Stimulated activated CD4-positive, alpha-beta T cell treated with anti-CD3 and anti-CD28 coated beads, Interleukin-1b, Interleukin-23, amount 100 ng/mL, for 48 hours (primary cell): ENCODE measurements around the gene SPRR1B.
"Not testable (repeated sequence)": the region's sequence is repeated elsewhere in the genome, so short reads cannot be mapped to it uniquely, and the experiment has no call there.

Experiments used
- DNase-seq: peaks from one replicate; pipeline ENCODE4 v3.0.0-alpha.2; 2020

SPRR1B gene

DNA sequence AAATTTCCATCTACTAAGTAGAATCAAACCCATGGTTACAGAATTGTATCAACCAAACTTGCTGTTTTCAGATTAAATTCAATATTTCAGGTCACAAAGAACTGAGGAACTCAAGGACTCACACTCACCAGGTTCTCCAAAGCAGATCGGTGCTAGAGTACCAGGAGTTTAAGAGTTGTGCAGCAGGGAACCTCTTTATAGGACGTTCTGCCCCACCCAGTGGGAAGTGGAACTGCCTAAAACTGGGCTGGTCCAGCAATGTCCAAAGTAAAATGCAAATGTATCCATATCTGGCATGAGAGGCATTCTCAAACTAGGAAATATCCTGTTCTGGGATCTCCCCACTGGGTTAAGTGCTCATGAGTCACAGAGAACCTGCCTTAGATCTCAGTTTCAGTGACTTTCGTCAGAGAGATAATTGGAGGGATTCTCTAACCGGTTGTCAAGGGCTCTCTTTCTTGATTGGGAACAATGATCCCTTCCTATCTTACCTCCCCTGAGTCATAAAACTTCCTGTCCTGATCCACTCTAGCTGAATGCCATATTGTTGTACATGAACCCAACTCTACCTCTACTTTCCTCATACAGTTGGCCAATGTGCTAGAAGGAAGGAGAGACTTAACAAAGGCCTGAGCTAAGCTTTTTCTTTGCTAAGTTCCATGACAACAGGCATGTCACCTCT lies 10.1 kb downstream of the SPRR1B start, which contains the start of gene SPRR2D:
Gene SPRR2D, minus strand, starts transcription at position 171 of the 682 bp plus-strand sequence. CDS start 774 bp downstream, outside the sequence.
- no peak for DNase-seq

DNA sequence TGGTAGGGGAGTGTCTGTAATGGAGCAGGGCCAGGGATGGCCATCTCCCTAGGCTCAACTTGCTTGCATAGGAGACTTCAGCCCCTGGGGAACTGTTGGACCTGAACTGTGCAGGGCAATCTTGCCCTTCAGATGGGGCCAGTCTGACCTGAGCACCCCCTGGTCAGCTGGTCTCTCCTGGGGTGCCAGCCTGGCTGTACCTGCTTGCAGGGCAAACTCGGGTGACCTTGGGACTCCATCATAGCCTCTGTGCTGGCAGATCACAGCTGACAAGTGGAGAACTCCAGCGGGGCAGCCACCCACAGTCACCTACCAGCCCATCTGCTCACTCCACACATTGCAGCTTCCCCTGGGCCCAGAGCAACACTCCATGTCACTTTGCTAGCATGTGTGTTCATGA lies 18.2 kb downstream of the SPRR1B start:
- no peak for DNase-seq

DNA sequence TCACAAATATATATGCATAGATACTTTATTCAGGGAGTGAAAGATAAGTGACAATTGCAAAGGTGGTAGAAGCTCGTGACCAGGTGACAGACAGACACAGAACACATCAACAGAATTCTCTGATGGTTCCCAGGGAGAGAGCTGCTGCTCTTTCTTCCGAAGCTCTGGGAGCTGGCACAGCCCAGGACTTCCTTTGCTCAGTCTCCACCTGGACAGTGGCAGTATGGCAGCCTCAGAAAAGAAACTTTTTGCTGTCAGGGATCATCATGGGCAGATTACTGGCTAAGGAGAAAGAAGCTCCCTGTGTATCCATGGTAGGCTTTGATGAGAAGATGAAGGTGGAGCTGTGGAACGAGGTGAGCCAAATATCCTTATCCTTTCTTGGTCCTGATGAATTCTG lies 25.1 kb downstream of the SPRR1B start:
- not testable (repeated sequence) for DNase-seq

DNA sequence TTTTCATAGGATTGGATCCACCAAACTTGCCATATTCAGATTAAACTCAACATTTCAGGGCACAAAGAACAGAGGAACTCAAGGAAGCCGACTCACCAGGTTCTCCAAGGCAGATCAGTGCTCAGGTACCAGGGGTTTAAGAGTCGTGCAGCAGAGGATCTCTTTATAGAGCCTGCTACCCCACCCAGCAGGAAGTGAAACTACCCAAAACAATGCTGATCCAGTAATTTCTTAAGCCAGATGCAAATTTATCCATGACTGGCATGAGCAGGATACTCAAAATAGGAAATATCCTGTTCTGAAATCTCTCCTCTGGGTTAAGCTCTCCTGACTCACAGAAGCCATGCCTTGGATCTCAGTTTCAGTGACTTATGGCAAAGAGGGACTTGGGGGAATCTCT lies 26.4 kb downstream of the SPRR1B start, which contains the start of gene SPRR2A:
Gene SPRR2A, minus strand, starts transcription at position 138 of the 400 bp plus-strand sequence. CDS start 777 bp downstream, outside the sequence.
- DNase-seq, result no peak

DNA sequence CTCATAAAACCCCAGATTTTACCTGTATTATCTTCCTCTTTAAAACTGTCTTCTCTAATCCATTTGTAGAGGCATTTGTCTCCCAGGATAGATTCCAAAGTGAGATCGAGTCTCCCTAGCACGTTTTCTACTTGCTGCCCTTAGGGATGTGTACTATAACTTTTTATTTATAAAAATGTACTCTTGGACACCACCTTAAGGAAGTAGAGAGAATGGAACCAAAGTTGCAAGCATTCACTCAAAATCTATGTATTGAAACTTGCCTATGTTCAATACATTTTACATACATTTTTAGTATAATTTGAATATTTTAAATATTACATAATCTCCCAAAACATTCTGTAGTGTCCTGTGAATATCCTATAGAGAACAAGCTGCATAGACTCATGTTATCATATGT lies 27.2 kb downstream of the SPRR1B start:
- no peak for DNase-seq

DNA sequence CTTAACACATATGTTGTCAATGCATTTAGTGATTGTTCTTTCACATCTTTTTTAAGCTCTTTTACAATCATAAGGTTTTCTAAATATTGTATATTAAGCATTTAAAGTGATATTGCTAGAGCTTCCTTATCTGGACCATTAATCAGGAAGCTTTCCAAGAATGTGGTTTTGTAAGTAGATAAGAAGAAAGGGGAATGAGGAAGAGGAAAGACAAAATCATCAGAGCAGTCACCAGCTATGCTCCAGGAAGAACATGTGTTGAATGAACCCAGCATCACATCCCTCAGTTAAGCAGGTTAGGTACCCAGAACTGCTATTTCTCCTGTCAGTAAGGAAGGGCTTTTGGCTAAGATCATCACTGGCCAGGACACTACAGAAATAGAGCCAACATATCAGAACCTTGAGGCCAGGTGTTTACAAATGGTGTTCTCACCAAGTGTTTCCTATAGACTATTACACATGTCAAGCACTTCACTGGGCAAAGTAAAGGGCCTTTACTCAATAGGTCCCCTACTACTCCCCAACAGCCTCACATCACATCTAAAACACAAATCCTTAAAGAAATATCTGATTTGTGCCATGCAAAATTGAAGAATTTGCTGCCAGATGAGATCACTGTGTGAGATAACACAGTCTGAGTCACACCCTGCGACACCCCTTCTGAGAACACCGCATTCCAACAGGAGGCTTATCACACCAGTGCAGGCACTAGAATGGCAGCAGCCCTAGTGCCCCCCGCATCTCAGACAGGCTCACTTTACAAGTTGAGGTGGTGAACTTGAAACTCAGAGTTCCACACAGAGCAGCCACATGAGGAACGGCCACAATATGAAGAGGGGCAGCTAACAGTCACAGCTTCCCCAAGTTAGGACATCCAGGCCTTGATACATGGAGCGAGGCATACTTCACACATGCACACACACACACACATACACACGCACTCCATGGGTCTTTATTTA lies 28.1 kb downstream of the SPRR1B start:
- DNase-seq, result no peak

DNA sequence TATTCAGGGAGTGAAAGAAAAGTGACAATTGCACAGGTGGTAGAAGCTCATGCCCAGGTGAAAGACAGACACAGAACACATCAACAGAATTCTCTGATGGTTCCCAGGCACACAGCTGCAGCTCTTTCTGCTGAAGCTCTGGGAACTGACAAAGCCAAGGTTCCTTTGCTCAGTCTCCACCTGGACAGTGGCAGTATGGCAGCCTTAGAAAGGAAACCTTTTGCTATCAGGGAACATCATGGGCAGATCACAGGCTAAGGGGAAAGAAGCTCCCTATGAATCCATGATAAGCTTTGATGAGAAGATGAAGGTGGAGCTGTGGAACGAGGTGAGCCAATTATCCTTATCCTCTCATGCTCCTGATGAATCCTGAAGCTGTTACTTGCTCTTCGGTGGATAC lies 39.2 kb downstream of the SPRR1B start:
- no peak for DNase-seq

DNA sequence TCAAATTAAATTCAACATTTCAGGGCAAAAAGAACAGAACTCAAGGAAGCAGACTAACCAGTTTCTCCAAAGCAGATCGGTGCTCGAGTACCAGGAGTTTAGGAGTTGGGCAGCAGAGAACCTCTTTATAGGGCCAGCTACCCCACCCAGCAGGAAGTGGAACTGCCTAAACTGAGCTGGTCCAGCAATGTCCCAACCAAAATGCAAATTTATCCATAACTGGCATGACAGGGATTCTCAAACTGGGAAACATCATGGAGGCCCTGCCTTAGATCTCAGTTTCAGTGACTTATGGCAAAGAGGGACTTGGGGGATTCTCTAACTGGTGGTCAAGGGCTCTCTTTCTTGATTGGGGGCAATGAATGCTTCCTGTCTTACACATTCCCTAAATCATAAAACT lies 40.5 kb downstream of the SPRR1B start, which contains the start of gene SPRR2B:
Gene SPRR2B, minus strand, starts transcription at position 101 of the 400 bp plus-strand sequence. CDS start 772 bp downstream, outside the sequence.
- DNase-seq, result no peak

DNA sequence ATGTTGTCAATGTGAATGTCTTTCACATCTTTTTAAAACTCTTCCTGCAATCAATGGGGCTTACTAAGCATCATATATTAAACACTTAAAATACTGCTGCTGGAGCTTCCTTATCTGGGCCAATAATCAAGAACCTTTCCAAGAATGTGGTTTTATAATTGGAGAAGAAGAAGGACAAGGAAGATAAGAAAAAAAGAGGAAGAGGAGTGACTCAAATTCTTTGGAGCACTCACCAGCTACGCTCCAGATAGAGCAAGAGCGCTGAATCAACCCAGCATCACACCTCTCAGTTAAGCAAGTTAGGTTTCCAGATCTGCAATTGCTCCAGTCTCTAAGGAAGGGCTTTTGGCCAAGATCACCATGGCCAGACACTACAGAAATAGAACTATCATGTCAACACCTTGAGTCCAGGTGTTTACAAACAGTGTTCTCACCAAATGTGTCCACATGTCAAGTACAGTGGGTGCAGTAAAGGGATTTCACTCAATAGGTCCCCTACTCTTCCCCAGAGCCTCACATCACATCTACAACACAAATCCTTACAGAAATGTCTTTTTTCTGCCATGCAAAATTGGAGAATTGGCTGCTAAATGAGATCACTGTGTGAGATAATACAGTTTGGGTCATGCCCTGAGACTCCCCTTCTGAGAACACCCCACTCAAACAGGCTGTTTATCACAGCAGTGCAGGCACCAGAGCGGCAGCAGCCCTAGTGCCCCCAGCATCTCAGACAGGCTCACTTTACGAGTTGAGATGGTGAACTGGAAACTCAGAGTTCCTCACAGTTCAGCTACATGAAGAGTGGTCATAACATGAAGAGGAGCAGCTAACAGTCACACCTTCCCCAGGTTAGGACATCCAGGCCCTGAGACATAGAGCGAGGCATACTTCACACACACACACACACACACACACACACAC lies 42.1 kb downstream of the SPRR1B start:
- DNase-seq, result no peak

DNA sequence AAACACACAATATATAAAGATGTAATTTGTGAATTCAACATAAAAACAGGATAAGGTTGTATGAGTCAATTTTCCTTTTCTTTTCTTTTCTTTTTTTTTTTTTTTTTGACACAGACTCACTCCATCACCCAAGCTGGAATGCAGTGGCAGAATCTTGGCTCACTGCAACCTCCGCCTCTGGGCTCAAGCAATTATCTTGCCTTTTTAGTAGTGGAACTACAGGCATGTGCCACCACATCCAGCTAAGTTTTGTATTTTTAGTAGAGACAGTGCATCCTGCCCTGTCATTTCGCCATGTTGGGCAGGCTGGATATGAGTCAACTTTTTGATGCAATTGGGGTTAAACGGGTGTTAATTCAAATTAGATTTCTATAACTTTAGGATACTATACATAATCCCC lies 50.7 kb downstream of the SPRR1B start:
- no peak for DNase-seq
